Lower lobe of right lung (tissue), 2 donors: ENCODE results near the gene DIP2B. TPM values are rescaled to one million over a fixed set of nuclear protein-coding genes. Genes with fewer than 3 reads are reported as not detected.

Experiments used
- ATAC-seq, 2 donors: fragments of 200-7000 bp; cut with Tn5 transposase; one replicate each; pipeline ENCODE4 v1.9.1; 2020 to 2022; ENCODE audit warnings: mild to moderate bottlenecking in 2 of 2, moderate library complexity in 2 of 2
- DNase-seq: peaks from one replicate; pipeline ENCODE4 v3.0.0-alpha.2; 2020
- H3K27ac ChIP-seq: fragments of 200-600 bp; one replicate; pipeline ENCODE4 v1.8.0; 2022
- H3K27me3 ChIP-seq: fragments of 200-600 bp; one replicate; pipeline ENCODE4 v1.8.0; 2022; ENCODE audit warnings: low read depth
- H3K36me3 ChIP-seq: fragments of 200-600 bp; one replicate; pipeline ENCODE4 v1.8.0; 2022; ENCODE audit warnings: mild to moderate bottlenecking
- H3K4me1 ChIP-seq: fragments of 200-600 bp; one replicate; pipeline ENCODE4 v1.8.0; 2022
- H3K4me3 ChIP-seq: fragments of 200-600 bp; one replicate; pipeline ENCODE4 v1.8.0; 2022; ENCODE audit warnings: mild to moderate bottlenecking
- H3K9me3 ChIP-seq: fragments of 200-600 bp; one replicate; pipeline ENCODE4 v1.8.0; 2022
- intact Hi-C: fragments of 100-400 bp; cut with DNase I; formaldehyde crosslinking; loops from one replicate; pipeline ENCODE4 v1.11.0; 2022
- total RNA-seq: library from RNA; stranded (reverse); fragmentation: NEBNext Ultra II Directional; extraction: Animal tissue kit (Norgen Biotek cat#: 25700); gene quantifications from one replicate; pipeline ENCODE4 v1.2.1, GENCODE V29; 2021
- TF ChIP-seq, protein P1 (sequence below): fragments of 200-600 bp; IDR thresholded peaks from one replicate; pipeline ENCODE4 v1.8.0; 2022; ENCODE audit warnings: antibody characterized with exemption, mild to moderate bottlenecking
- donor health status: DM: no; HTN: yes; CAD: no; lungs with severe emphysema.

Gene DIP2B
- total RNA-seq, 1 donor from 2014 or later, result 32.8 TPM

DNA sequence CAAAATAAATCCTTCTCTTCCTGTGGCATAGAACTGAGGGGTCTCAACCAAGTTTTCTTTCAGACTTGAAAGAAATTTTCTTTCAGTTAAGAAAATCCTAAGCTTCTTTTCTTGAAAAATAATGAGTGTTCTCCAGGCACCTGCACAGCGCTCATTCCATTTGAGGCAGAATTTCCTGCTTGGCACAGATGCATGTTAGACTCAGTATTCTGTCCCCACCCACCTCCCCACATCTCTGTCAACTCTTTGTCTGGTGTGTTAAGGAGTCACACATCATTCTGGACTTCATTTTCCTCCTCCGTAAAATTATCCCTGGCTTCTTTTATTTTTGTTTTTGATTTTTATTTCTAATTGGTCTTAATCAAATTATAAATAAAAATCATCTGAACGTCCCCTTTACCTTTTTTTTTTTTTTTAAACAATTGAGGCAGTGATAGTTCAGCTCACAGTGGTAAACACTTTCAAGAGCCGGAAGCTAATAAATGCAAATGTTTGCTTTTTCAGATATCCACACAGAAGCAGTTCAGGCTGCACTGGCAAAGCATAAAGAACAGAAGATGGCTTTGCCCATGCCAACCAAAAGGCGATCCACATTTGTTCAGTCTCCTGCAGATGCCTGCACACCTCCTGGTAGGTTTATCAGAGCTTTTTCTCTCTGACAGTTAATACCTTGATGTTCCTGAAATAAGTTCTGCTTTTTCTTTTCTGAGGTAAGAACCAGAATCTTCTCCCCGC lies 155.1 kb downstream of the DIP2B start:
- TF ChIP-seq, protein P1, sequence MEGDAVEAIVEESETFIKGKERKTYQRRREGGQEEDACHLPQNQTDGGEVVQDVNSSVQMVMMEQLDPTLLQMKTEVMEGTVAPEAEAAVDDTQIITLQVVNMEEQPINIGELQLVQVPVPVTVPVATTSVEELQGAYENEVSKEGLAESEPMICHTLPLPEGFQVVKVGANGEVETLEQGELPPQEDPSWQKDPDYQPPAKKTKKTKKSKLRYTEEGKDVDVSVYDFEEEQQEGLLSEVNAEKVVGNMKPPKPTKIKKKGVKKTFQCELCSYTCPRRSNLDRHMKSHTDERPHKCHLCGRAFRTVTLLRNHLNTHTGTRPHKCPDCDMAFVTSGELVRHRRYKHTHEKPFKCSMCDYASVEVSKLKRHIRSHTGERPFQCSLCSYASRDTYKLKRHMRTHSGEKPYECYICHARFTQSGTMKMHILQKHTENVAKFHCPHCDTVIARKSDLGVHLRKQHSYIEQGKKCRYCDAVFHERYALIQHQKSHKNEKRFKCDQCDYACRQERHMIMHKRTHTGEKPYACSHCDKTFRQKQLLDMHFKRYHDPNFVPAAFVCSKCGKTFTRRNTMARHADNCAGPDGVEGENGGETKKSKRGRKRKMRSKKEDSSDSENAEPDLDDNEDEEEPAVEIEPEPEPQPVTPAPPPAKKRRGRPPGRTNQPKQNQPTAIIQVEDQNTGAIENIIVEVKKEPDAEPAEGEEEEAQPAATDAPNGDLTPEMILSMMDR, result no peak
- no peak for DNase-seq
- H3K4me1 ChIP-seq, result no peaks in the 10 kb centered on the region
- no peak for ATAC-seq
- H3K4me3 ChIP-seq, result no peak overlapping the region
- H3K36me3 ChIP-seq, result peaks cover 12% of the 10 kb centered on the region
- no peak overlapping the region for H3K27ac ChIP-seq
- no peaks in the 10 kb centered on the region for H3K9me3 ChIP-seq
- intact Hi-C loops, result no loop called here
- no peaks in the 10 kb centered on the region for H3K27me3 ChIP-seq

DNA sequence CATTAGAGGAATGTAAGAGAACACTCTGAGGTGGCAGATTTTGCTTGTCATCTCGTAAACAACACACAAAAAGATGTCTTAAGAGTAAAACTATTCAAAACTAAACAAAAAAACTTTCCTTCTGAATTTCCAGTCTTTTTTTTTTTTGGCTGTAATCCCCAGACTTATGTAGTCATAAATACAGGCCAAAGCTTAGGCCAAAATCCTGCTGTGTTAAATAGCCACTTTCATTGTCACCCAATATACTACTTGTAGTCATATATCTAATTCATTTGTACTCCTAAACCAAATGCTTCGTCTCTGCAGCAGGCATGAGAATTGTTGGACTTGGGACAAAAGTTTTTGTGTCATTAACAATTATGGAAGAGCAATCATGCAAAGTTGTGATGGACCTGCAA lies 155.6 kb downstream of the DIP2B start:
- DNase-seq (no peak), ATAC-seq (no peak)
- Histone ChIP-seq H3K9me3 (no peaks in the 10 kb centered on the region), H3K4me3 (no peak overlapping the region), H3K27me3 (no peaks in the 10 kb centered on the region), H3K4me1 (no peaks in the 10 kb centered on the region), H3K27ac (no peak overlapping the region), H3K36me3 (peaks cover 12% of the 10 kb centered on the region)
- TF ChIP-seq, protein P1, result no peak
- intact Hi-C loops, result no loop called here

DNA sequence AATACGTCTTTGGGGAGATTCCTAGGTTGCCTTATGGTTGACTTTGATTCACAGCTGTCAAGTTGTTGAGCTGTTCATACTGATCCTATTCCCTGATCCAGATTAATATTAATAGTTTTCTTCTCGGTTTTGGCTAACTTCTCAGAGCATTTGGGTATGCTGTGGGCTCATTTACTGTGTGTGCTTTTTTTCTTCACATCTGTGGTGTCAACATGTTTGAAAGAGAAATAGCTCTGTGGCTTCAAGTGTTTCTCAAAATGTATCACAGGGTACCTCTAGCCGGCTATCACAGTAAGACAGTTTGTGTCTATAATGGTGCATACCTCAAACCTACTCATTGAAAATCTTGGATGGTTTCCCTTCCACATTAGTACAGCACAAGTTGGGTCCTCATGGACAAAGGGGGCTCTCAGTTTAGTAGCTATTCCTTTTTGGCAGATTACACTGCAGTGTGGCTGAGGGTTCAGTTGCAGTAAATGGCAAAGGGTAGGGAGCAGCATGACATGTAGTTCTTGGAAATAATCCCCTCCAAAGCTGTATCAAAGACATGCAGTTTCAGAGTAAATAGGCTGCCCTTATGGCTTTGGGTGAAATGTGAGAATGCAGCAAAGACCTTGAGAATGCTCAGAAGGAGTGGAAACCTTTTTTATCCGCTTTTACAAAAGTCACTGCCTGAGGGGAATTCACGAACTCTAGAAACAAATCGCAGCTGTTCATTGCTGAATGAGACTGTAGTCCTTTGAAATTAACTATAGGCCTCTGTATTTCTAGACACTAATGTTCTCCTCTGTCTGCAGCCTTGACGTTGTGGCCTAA lies 156.7 kb downstream of the DIP2B start:
- Histone ChIP-seq H3K9me3 (no peaks in the 10 kb centered on the region), H3K27me3 (no peaks in the 10 kb centered on the region)
- no peak for DNase-seq

DNA sequence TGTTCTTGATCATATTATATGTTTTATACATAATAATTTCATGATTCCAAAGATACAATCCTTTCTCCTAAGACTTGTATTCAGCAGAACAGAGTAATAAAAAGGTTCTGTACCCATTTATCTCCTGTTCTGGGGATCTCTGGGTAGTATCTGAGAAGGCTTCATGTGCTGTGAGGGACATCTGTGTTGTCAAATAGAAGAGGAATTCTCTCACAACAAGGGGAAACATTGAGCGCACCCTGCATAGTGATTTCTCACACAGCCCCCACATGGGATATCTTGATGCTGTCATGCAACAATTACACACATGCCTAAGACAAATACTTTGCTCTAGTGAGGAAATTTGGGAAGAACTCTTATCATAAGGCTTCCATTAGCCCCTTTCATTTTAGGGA lies 157.3 kb downstream of the DIP2B start:
- intact Hi-C loops, result no loop called here
- no peak overlapping the region for H3K4me3 ChIP-seq
- DNase-seq, result no peak
- H3K36me3 ChIP-seq, result peaks cover 12% of the 10 kb centered on the region
- H3K4me1 ChIP-seq, result no peaks in the 10 kb centered on the region
- TF ChIP-seq, protein P1, result no peak
- ATAC-seq, result no peak
- no peaks in the 10 kb centered on the region for H3K9me3 ChIP-seq
- no peaks in the 10 kb centered on the region for H3K27me3 ChIP-seq
- no peak overlapping the region for H3K27ac ChIP-seq

More for the DNA sequence above, 156.7 kb downstream of the DIP2B start:
- no peak for ATAC-seq
- H3K4me1 ChIP-seq, result no peaks in the 10 kb centered on the region
- H3K36me3 ChIP-seq, result peaks cover 12% of the 10 kb centered on the region
- intact Hi-C loops, result no loop called here
- TF ChIP-seq, protein P1, result no peak
- H3K27ac ChIP-seq, result no peak overlapping the region
- no peak overlapping the region for H3K4me3 ChIP-seq

DNA sequence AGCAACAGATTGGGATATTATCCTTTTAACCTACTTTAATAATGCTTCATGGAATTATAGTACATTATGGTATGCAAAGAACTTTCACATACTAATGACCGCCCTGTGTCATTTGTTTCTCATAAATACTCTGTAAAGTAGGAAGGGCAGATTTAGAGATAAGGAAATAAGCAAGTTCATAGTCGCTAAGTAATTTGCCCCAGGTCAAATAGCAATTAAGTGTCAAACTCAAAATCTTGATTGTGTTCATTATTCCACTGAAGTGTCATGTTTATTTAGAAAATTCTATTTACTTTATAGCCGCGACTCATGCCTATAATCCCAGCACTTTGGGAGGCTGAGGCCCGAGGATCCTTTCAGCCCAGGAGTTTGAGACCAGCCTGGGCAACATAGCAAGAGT lies 160.4 kb downstream of the DIP2B start:
- peaks cover 12% of the 10 kb centered on the region for H3K36me3 ChIP-seq
- H3K9me3 ChIP-seq, result no peaks in the 10 kb centered on the region
- no peak for DNase-seq
- no peak overlapping the region for H3K4me3 ChIP-seq
- TF ChIP-seq, protein P1, result no peak
- H3K27me3 ChIP-seq, result no peaks in the 10 kb centered on the region
- H3K4me1 ChIP-seq, result no peaks in the 10 kb centered on the region
- intact Hi-C loops, result no loop called here
- ATAC-seq, result no peak
- H3K27ac ChIP-seq, result no peak overlapping the region
